GM12878 (cell line): ENCODE data around the gene POU2F3. TPM values are rescaled to one million over a fixed set of nuclear protein-coding genes. Genes with fewer than 3 reads are reported as not detected.

ENCODE experiments used
- ATAC-seq: fragments of 200-7000 bp; cut with Tn5 transposase; 3 replicates; pipeline ENCODE4 v1.9.1; 2020; ENCODE audit warnings: mild to moderate bottlenecking, moderate library complexity
- BruUV-seq: library from RNA; stranded (reverse); fragments of 400-500 nt; replicated peaks from 2 replicates; lab custom pipeline; 2021; lab: Mats Ljungman, UMichigan
- CTCF ChIA-PET: fragments of 300-600 bp; sonication (Branson Sonifier 250); formaldehyde crosslinking; extraction: SDS; loops from one replicate; lab custom pipeline; 2021; ENCODE audit warnings: inconsistent platforms; lab: Yijun Ruan, JAX
- POLR2A ChIA-PET: fragments of 350-600 bp; formaldehyde crosslinking; extraction: SDS; loops from one replicate; lab custom pipeline; 2021; ENCODE audit warnings: inconsistent platforms; lab: Charles Lee
- RAD21 ChIA-PET: fragments of 300-600 bp; sonication (Branson Sonifier 250); formaldehyde crosslinking; loops from one replicate; lab custom pipeline; 2023; ENCODE audit warnings: antibody characterized with exemption; ENCODE audit not compliant: unreplicated experiment; lab: Charles Lee
- SMC1A ChIA-PET: fragments of 300-600 bp; sonication (Branson Sonifier 250); formaldehyde crosslinking; loops from one replicate; lab custom pipeline; 2023; ENCODE audit not compliant: unreplicated experiment, uncharacterized antibody; lab: Charles Lee
- DNase-seq: peaks from one replicate; pipeline ENCODE4 v3.0.0-alpha.2; 2011; ENCODE audit warnings: low read depth, low spot score
- FAIRE-seq: peaks from 3 replicates; lab custom pipeline; 2011; peaks lifted over from hg19 to GRCh38; lab: Jason Lieb, UNC
- H2AFZ ChIP-seq: 2 replicates; pipeline ENCODE4 v1.6.0; 2011; ENCODE audit warnings: low read depth, low read length, control low read depth; ENCODE audit not compliant: control insufficient read depth
- H3K27ac ChIP-seq: 2 replicates; pipeline ENCODE4 v1.5.1; 2011; ENCODE audit warnings: control low read depth; ENCODE audit not compliant: control insufficient read depth, insufficient read depth
- H3K27me3 ChIP-seq, 2 experiments: replicated peaks in 1 of 2; 2 replicates each; pipeline versions ENCODE4 v1.6.0 to v1.6.1; 2011; ENCODE audit warnings: low read length in 1 of 2; ENCODE audit not compliant: control insufficient read depth in 2 of 2, insufficient read depth in 2 of 2
- H3K36me3 ChIP-seq, 2 experiments: 2 replicates each; pipeline ENCODE4 v1.5.1; 2011; ENCODE audit warnings: low read length in 1 of 2; ENCODE audit not compliant: control insufficient read depth in 2 of 2, insufficient read depth in 2 of 2
- H3K4me1 ChIP-seq: 2 replicates; pipeline ENCODE4 v1.6.1; 2011; ENCODE audit warnings: mild to moderate bottlenecking, low read length, moderate library complexity, mixed read lengths; ENCODE audit not compliant: control insufficient read depth, insufficient read depth
- H3K4me2 ChIP-seq: 2 replicates; pipeline ENCODE4 v1.6.0; 2011; ENCODE audit warnings: control low read depth; ENCODE audit not compliant: control insufficient read depth, insufficient read depth
- H3K4me3 ChIP-seq: fragments of 200-600 bp; sonication (generic); 2 replicates; pipeline ENCODE4 v1.5.1; 2016
- H3K79me2 ChIP-seq: 2 replicates; pipeline ENCODE4 v1.6.0; 2011; ENCODE audit warnings: low read length; ENCODE audit not compliant: control insufficient read depth, insufficient read depth
- H3K9ac ChIP-seq: 2 replicates; pipeline ENCODE4 v1.8.0; 2011; ENCODE audit warnings: low read length, control low read depth, mixed read lengths; ENCODE audit not compliant: control insufficient read depth, insufficient read depth
- H3K9me3 ChIP-seq: replicated peaks from 3 replicates; pipeline ENCODE4 v1.5.1; 2011; ENCODE audit warnings: mild to moderate bottlenecking, low read length; ENCODE audit not compliant: control insufficient read depth, insufficient read depth
- H4K20me1 ChIP-seq: 2 replicates; pipeline ENCODE4 v1.6.0; 2011; ENCODE audit not compliant: control insufficient read depth, insufficient read depth
- BCL11A ChIP-seq: IDR thresholded peaks from 2 replicates; pipeline ENCODE4 v1.6.1; 2011; ENCODE audit warnings: low read depth, low read length
- DPF2 ChIP-seq: fragments of 450-650 bp; IDR thresholded peaks from 2 replicates; pipeline ENCODE4 v1.6.1; 2017; ENCODE audit warnings: mild to moderate bottlenecking
- GATAD2B ChIP-seq: fragments of 450-650 bp; conservative IDR thresholded peaks from 2 replicates; pipeline ENCODE4 v1.6.1; 2017; ENCODE audit warnings: low read depth, mild to moderate bottlenecking, moderate library complexity
- HDGF ChIP-seq: fragments of 450-650 bp; IDR thresholded peaks from 2 replicates; pipeline ENCODE4 v1.6.1; 2016; ENCODE audit warnings: antibody characterized with exemption
- NFYB ChIP-seq: IDR thresholded peaks from 2 replicates; pipeline ENCODE4 v1.6.1; 2011; ENCODE audit warnings: low read depth, mild to moderate bottlenecking, low read length, improper control_type of control experiment, moderate library complexity; ENCODE audit not compliant: insufficient read depth
- RBBP5 ChIP-seq: fragments of 200-600 bp; sonication (generic); conservative IDR thresholded peaks from 2 replicates; pipeline ENCODE4 v1.6.1; 2016
- SPI1 ChIP-seq: IDR thresholded peaks from 2 replicates; pipeline ENCODE4 v1.6.1; 2011; ENCODE audit warnings: low read depth, mild to moderate bottlenecking, low read length, moderate library complexity, borderline replicate concordance; ENCODE audit not compliant: insufficient read depth
- SRF ChIP-seq, 2 experiments: IDR thresholded peaks; 2 replicates each; pipeline ENCODE4 v1.6.1; 2011; ENCODE audit warnings: low read depth in 2 of 2, low read length in 2 of 2, mild to moderate bottlenecking in 1 of 2, moderate library complexity in 1 of 2
- TBL1XR1 ChIP-seq: IDR thresholded peaks from 2 replicates; pipeline ENCODE4 v1.6.1; 2012; ENCODE audit warnings: low read depth, low read length, improper control_type of control experiment
- TCF12 ChIP-seq: IDR thresholded peaks from 2 replicates; pipeline ENCODE4 v1.6.1; 2011; ENCODE audit warnings: low read depth, mild to moderate bottlenecking, low read length
- WGBS: methylation state at CpG from one replicate; pipeline ENCODE4 v1.1.6; 2016; ENCODE audit warnings: low lambda C conversion rate; ENCODE audit not compliant: insufficient replicate concordance, insufficient coverage; ENCODE audit errors: missing lambda C conversion rate; 5-methylcytosine and 5-hydroxymethylcytosine counted together
- in situ Hi-C: fragments of 300-500 bp; cut with MboI; formaldehyde crosslinking; loops from 9 replicates; pipeline ENCODE4 v1.14.3; 2018; ENCODE audit warnings: mixed read lengths
- intact Hi-C: fragments of 100-400 bp; cut with micrococcal nuclease; formaldehyde crosslinking; loops from one replicate; pipeline ENCODE4 v1.14.2; 2022; ENCODE audit not compliant: unreplicated experiment
- polyA plus RNA-seq, 11 experiments: library from polyadenylated mRNA; depleted of rRNA in 4 of 11; unstranded in 6 of 11; stranded (reverse) in 5 of 11; fragments of >200 nt; fragmentation: Nextera tagmentation in 4 of 11; fragmentation: Illumina TruSeq in 1 of 11; extraction: Ambion mirVana in 4 of 11; extraction: Trizol in 1 of 11; gene quantifications; 1 replicate in 1 of 11; 2 replicates in 10 of 11; pipeline versions ENCODE4 v1.2.1 to v1.2.3, GENCODE V29; 2011 to 2016; ENCODE audit warnings: inconsistent platforms in 2 of 11, missing spikeins in 2 of 11, low read depth in 1 of 11
- total RNA-seq, 4 experiments: library from RNA; depleted of rRNA in 3 of 4; stranded (reverse); fragments of >200 nt in 3 of 4; fragmentation: Illumina TruSeq in 1 of 4; extraction: Trizol in 1 of 4; gene quantifications; 2 replicates each; pipeline versions ENCODE4 v1.2.1 to v1.2.3, GENCODE V29; 2013 to 2021
- TF ChIP-seq, protein P1 (sequence below): IDR thresholded peaks from 2 replicates; pipeline ENCODE4 v1.6.1; 2011; ENCODE audit warnings: borderline replicate concordance, low read depth, mild to moderate bottlenecking, moderate library complexity, low read length; ENCODE audit not compliant: insufficient read depth, poor library complexity, severe bottlenecking
- TF ChIP-seq, protein P2 (sequence below): fragments of 450-650 bp; IDR thresholded peaks from 2 replicates; pipeline ENCODE4 v1.6.1; 2016; ENCODE audit warnings: mild to moderate bottlenecking
- TF ChIP-seq, protein P3 (sequence below): fragments of 150-350 bp; IDR thresholded peaks from 2 replicates; pipeline ENCODE4 v1.6.1; 2014; ENCODE audit warnings: mild to moderate bottlenecking, low read depth, low read length
- TF ChIP-seq, protein P4 (sequence below): fragments of 150-350 bp; IDR thresholded peaks from 2 replicates; pipeline ENCODE4 v1.6.1; 2016; ENCODE audit warnings: low read depth, low read length

Gene POU2F3
- total and polyA plus RNA-seq, 10 of the 15 experiments (the other 5 are each of a cell fraction or from before 2014, with no cell fraction given): 0.09 to 4.4 (median 0.33) TPM

DNA sequence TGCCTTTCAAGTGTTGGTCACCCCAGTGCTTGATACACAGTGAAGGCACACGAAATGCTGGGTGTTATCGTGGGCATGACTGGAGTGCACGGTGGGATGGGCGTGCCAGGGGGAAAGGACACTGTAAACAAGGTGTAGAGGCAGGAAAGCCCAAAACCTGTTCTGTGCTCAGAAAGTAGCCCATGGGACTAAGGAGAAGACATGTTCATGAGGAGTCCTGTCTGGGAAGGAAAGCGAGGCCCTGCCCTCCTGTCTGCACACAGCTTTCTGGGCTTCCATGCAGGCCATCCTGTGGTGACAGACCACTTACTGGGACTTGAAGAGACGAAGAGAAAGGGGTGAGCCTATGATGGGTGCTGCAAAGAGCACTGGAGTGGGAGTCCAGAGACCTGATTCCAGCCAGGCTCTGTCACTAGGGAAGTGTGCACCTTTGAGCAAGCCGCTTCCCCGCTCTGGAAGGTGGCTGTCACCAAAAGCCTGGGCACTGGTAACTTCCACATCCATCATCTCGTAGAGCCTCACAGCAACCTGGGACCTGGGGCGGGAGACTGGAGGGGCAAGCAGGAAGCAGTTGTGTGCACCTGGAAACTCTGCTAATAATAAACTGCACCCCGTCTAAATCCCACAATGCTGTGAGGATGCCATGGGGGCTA lies 846 bp upstream of the POU2F3 start:
- H3K79me2 ChIP-seq: no peaks in the 10 kb centered on the region
- H2AFZ ChIP-seq: no peak overlapping the region
- no peak for ATAC-seq
- FAIRE-seq: no peak
- ChIA-PET RAD21 (interaction anchor here (4.7 to 13.5 kb wide), 2 partner anchors 9 to 62 kb away, joined by 44 to 348 read pairs; no protein-coding TSS in a partner anchor), SMC1A (interaction anchor here (1.3 to 11.4 kb wide), 2 partner anchors 10 to 60 kb away, joined by 3 to 372 read pairs; no protein-coding TSS in a partner anchor), POLR2A (no interaction called here), CTCF (interaction anchor here (1.0 to 18.4 kb wide), 2 partner anchors 11 to 63 kb away, joined by 4 to 783 read pairs; no protein-coding TSS in a partner anchor)
- H3K36me3 ChIP-seq: no peaks in the 10 kb centered on the region
- in situ Hi-C loops: no loop called here
- no peaks in the 10 kb centered on the region; the same call in 2 of the 3 replicates for H3K9me3 ChIP-seq
- H3K4me3 ChIP-seq: no peak overlapping the region
- H3K27me3 ChIP-seq: peaks cover 3 to 4% of the 10 kb centered on the region in 2 experiments; a peak in 3 of 4 replicates
- H4K20me1 ChIP-seq: no peaks in the 10 kb centered on the region
- peaks cover 3% of the 10 kb centered on the region; the same call in 1 of the 2 replicates for H3K4me1 ChIP-seq
- BruUV-seq: no TSS peak
- H3K4me2 ChIP-seq: no peak overlapping the region
- no peak overlapping the region for H3K9ac ChIP-seq
- H3K27ac ChIP-seq: no peak overlapping the region
- 51% methylated on average over 11 of the region's 11 CpGs for WGBS
- intact Hi-C loops: no loop called here
- DNase-seq: no peak
- TF ChIP-seq BCL11A (no peak), DPF2 (no peak), TCF12 (no peak), RBBP5 (no peak), GATAD2B (no peak), NFYB (no peak), SPI1 (no peak), TBL1XR1 (no peak), HDGF (no peak), SRF (IDR thresholded peaks at IDR 0.05; ENCODE audit: low read depth in 2 of 2, low read length in 2 of 2) (no peak)
- TF ChIP-seq, protein P1, sequence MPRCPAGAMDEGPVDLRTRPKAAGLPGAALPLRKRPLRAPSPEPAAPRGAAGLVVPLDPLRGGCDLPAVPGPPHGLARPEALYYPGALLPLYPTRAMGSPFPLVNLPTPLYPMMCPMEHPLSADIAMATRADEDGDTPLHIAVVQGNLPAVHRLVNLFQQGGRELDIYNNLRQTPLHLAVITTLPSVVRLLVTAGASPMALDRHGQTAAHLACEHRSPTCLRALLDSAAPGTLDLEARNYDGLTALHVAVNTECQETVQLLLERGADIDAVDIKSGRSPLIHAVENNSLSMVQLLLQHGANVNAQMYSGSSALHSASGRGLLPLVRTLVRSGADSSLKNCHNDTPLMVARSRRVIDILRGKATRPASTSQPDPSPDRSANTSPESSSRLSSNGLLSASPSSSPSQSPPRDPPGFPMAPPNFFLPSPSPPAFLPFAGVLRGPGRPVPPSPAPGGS: no peak
- TF ChIP-seq, protein P2, sequence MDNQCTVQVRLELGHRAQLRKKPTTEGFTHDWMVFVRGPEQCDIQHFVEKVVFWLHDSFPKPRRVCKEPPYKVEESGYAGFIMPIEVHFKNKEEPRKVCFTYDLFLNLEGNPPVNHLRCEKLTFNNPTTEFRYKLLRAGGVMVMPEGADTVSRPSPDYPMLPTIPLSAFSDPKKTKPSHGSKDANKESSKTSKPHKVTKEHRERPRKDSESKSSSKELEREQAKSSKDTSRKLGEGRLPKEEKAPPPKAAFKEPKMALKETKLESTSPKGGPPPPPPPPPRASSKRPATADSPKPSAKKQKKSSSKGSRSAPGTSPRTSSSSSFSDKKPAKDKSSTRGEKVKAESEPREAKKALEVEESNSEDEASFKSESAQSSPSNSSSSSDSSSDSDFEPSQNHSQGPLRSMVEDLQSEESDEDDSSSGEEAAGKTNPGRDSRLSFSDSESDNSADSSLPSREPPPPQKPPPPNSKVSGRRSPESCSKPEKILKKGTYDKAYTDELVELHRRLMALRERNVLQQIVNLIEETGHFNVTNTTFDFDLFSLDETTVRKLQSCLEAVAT: no peak
- TF ChIP-seq, protein P3, sequence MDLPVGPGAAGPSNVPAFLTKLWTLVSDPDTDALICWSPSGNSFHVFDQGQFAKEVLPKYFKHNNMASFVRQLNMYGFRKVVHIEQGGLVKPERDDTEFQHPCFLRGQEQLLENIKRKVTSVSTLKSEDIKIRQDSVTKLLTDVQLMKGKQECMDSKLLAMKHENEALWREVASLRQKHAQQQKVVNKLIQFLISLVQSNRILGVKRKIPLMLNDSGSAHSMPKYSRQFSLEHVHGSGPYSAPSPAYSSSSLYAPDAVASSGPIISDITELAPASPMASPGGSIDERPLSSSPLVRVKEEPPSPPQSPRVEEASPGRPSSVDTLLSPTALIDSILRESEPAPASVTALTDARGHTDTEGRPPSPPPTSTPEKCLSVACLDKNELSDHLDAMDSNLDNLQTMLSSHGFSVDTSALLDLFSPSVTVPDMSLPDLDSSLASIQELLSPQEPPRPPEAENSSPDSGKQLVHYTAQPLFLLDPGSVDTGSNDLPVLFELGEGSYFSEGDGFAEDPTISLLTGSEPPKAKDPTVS: no peak
- TF ChIP-seq, protein P4, sequence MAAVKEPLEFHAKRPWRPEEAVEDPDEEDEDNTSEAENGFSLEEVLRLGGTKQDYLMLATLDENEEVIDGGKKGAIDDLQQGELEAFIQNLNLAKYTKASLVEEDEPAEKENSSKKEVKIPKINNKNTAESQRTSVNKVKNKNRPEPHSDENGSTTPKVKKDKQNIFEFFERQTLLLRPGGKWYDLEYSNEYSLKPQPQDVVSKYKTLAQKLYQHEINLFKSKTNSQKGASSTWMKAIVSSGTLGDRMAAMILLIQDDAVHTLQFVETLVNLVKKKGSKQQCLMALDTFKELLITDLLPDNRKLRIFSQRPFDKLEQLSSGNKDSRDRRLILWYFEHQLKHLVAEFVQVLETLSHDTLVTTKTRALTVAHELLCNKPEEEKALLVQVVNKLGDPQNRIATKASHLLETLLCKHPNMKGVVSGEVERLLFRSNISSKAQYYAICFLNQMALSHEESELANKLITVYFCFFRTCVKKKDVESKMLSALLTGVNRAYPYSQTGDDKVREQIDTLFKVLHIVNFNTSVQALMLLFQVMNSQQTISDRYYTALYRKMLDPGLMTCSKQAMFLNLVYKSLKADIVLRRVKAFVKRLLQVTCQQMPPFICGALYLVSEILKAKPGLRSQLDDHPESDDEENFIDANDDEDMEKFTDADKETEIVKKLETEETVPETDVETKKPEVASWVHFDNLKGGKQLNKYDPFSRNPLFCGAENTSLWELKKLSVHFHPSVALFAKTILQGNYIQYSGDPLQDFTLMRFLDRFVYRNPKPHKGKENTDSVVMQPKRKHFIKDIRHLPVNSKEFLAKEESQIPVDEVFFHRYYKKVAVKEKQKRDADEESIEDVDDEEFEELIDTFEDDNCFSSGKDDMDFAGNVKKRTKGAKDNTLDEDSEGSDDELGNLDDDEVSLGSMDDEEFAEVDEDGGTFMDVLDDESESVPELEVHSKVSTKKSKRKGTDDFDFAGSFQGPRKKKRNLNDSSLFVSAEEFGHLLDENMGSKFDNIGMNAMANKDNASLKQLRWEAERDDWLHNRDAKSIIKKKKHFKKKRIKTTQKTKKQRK: no peak
